Cardiac fibroblast (primary cell): ENCODE results near the gene TBCCD1.

ENCODE experiments used
- DNase-seq, 2 donors: peaks; one replicate each; pipeline versions ENCODE4 v3.0.0 to v3.0.0-alpha.2; 2010; ENCODE audit warnings: low read depth in 2 of 2
- H3K4me3 ChIP-seq, 2 donors: replicated peaks in 1 of 2; 1 replicate in 1 of 2; 2 replicates in 1 of 2; pipeline ENCODE4 v1.5.1; 2011; ENCODE audit warnings: low read depth in 2 of 2, low read length in 2 of 2, mild to moderate bottlenecking in 2 of 2, moderate library complexity in 1 of 2
- CTCF ChIP-seq: IDR thresholded peaks from one replicate; pipeline ENCODE4 v1.5.1; 2011; ENCODE audit warnings: low read depth, mild to moderate bottlenecking, low read length, inconsistent platforms

TBCCD1 gene

DNA sequence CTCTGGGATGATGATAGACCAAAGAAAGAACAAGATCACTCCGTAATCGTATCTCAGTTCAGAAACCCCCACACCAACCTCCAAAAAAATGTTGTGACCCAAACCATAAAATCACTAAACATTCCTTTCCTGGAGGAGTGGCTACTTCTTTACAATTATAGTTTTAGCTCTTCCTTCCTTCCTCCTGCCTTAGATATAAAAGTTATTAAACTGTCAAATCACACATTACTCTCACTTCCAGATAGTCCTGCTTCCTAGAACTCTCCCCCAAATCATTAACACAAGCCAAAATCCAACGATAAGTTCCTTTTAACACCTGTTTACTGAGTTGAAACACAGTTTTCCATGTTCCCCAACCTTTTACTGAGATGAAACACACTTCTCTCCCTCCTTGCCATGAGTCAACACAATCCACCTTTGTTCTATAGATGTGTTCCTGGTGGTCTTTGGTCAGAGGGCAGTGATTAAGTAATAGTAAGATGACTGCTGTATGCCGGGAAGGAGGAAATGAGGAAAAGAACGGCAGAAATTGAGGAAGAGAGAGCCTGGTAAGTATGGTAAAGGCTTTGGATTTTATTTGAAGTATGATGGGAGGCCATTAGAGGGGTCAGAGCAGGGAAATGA is 14.6 kb downstream of the TBCCD1 start:
- no peak overlapping the region for H3K4me3 ChIP-seq
- DNase-seq, result no peak
- no peak for TF ChIP-seq CTCF

DNA sequence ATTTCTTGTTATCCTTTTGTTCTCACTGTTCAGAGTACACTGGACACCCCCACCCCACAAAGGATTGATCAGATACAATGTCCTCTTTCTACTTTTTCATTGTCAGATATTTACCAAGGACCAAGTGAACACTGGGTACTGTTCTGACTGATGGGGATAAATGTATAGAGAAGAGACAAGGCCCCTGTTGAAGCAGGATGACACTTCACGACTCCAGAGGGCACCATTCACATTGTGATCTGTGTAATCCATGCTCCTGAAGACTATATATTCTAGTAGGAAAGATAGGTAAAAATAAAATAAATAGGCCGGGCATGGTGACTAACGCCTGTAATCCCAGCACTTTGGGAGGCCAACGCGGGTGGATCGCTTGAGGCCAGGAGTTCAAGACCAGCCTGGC is 15.8 kb downstream of the TBCCD1 start:
- H3K4me3 ChIP-seq, result no peak overlapping the region
- no peak for TF ChIP-seq CTCF
- DNase-seq, result no peak

GRCh38 chr3:186549497-186549896 is 17.6 kb downstream of the TBCCD1 start:
- DNase-seq, result no peak
- no peak overlapping the region for H3K4me3 ChIP-seq
- TF ChIP-seq CTCF, result no peak

DNA sequence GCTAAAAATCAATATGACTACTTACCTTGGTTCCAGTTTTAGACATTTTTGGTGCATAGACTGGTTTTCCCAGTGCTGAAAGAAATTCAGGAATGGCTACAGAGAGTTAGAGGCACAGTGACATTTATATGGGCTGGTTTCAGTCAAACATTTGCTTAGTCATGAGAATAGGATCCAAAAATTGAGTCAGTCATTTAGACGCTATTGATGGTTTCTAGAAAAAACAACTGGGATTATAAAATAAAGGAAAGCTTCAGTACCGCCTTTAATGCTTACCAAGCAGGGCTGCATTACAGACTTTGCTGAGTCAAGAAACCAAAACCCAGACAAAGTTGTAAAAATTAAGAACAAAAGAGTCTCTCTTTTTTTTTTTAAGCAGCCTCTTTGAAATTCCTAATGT is 22.9 kb downstream of the TBCCD1 start, which contains the start of gene CRYGS:
TSS of gene CRYGS (minus strand) at position 100 of the 400 bp plus-strand sequence. CDS start at position 46, 54 bp downstream.
- no peak for DNase-seq
- no peak for TF ChIP-seq CTCF

DNA sequence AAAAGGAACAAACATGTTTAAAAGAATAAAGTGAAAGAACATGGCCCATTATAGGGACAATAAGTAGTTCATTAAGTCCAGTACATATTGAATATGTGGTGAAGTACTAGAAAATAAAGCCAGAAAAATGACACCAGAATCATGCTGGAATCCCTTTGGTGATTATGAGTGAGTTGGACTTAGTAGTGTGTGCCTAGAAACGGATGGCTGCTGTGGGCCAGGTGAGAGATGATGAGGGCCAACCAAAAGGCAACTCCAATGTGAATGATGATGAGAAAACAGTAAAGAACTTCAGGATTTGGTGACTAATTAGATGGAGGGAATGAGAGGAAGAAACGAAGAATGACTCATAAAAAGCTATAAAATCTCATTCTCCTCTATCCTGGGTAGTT is 26.3 kb downstream of the TBCCD1 start:
- TF ChIP-seq CTCF, result no peak
- H3K4me3 ChIP-seq, result no peak overlapping the region

More for the DNA sequence above, 22.9 kb downstream of the TBCCD1 start, which contains the start of gene CRYGS:
- no peak within 1 kb of the TSS for H3K4me3 ChIP-seq

GRCh38 chr3:186540221-186540834 is 26.8 kb downstream of the TBCCD1 start:
- TF ChIP-seq CTCF, result peak; percentile 58
- H3K4me3 ChIP-seq, result no peak overlapping the region
- peak; percentile 75 to 86 for DNase-seq

More for the DNA sequence above, 26.3 kb downstream of the TBCCD1 start:
- DNase-seq, result peak in 1 of 2 donors; percentile 40
